ENCODE measurements around the gene TNFRSF25.

The TNFRSF25 gene

DNA sequence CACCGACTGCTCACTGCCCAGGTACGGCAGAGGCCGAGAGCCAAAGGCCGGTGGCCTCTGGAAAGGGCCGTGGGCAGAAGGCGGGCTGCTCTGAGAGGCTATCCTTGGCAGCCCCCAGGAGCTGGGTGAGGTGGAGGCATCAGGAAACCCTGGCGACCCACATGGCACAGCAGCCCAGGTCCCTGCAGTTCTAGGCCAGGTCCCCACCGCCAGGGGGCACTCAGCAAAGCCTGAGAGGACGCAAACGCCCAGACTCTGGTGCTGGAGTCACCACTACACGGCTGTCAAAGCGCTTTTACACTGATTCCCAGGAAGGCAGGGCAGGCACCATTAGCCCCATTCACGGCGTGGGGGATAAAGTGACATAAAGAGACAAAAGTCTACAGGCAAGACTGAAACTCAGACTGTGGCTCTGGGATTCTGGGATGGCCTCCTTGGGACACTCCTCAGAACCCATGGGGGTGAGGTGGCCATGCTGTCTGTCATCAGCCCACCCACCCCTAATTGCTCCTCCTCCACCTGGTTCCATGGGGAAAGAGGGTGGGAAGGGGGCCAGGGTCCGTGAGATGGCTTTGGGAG lies 20.5 kb upstream of the TNFRSF25 start:
- DNase-seq = peak; percentile 85 to 89

GRCh38 chr1:6485168-6486101 lies 19.5 kb upstream of the TNFRSF25 start:
- DNase-seq = no peak

DNA sequence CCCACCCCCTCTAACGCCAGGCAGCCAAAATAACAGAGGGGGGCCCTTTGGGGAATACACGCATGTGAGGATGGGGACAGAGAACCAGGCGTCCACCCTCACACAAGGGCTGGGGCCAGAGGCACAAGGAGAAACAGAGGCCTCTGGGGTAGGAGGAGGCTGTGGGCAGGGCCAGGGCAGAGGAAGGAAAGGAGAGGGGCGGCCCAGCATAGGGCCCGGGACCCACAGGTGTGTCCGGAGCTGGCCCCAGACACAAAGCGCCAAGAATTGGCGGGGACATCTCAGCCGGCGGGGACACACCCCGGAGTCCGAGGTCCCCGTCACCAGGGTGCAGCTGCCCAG lies 18.8 kb upstream of the TNFRSF25 start:
- DNase-seq = no peak

DNA sequence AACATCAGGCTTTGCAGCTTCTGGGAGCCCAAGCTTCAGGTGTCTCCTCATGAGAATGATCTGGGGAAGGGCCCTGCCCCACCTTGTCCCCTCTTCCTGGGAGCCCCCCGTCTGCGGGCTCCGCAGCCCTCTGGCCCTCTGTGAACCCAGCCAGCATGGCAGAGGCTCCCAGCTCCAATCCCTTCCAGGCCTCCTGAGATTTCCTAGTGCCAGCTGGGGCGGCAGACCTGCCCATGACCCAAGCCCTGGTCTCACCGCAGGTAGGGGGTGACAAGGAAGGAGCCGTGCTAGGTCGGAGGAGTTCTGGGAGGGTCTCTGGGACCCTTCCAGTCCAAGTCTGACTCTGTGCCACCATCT lies 17.8 kb upstream of the TNFRSF25 start:
- DNase-seq = no peak

DNA sequence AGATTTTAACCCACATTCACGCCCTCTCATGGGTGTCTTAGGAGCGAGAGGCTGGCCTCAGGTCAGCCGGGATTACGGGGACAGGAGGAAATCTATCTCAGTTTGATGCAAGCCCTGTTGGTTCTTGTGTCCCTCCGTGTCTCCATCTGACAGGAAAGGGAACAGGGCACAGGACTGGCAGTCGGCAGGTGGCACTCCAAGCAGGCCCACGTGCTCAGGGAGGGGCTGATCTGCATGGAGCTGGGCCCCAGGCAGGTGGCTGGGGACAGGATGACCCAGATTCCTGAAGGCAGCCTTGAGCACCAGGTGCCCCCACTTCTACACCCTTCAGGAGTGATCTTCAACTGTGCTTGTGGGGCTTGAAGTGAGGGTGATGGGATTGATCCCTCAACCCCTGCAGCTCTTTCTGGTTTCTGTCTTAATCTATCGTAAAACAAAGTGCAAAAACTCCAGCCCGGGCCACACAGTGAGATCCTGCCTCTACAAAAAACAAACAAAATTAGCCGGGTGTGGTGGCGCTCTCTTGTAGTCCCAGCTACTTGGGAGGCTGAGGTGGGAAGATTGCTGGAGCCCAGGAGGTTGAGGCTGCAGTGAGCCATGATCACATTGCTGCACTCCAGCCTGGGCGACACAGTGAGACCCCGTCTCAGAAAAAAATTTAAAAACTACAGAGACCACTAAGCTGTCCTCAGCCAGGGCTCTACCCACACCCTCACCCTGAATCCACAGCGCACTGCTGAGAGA lies 17.2 kb upstream of the TNFRSF25 start:
- DNase-seq = no peak

- no peak for DNase-seq
These were observed 15.8 kb upstream of the TNFRSF25 start for GRCh38 chr1:6481820-6482219.

- DNase-seq = no peak
These were observed 11.3 kb upstream of the TNFRSF25 start for GRCh38 chr1:6477039-6477820.

GRCh38 chr1:6476483-6476882 lies 10.5 kb upstream of the TNFRSF25 start:
- DNase-seq = no peak

DNA sequence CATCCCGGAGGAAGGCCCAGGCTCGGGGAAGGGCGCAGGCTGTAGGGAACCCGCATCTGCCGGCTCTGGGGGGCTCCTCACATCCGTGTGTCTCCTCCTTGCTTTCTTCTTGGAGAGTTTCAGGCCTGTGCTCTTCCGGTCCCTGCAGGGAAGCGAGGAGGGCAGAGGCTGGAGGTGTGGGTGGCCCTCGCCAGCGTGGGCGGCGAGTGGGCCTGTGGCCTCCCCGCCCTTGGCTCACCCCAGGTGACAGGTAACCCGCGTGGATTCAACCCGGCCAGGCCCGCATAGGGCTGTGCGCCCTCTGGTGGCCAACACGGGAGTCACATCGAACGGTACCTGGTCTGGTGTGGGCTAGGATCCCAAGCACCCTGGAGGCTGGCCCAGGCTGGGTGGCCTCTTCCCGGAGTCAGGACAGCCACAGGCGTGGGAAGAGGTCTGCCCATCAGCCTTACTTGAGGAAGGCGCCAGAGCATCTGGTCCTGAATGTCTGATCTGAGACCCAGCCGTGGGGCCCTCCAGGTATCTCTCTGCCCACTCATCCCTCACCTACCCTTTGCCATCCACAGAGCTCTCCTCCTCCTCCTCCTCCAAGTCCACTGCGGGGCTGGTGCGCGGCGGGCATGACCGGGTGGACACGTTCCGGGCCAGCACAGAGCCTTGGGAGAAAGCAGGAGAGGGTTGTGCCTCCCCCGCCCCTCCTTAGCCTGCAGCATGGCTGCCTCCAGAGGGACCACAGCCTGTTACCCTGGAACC lies 9.6 kb upstream of the TNFRSF25 start:
- peak; percentile 77 to 80 for DNase-seq

DNA sequence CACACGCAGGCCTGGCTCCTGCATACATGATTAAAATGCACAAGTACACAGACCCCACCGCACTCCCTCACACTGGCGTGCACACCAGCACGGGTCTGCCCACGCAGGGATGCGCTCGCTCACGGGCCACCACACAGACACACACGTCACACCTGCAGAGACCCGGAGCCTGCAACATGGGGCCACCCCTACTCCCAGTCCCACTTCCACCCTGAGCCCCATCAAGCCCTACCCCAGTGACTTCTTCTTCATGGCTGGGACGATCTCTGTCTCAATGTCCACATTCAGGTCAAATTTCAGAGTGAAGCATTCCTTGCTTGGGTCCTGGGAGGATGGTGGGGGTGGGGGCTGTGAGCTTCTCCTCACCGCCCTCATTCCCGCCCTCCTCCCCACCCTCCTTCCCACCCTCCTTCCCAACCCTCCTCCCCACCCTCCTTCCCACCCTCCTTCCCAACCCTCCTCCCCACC lies 8.9 kb upstream of the TNFRSF25 start:
- no peak for DNase-seq

- DNase-seq = no peak
These were observed 8.2 kb upstream of the TNFRSF25 start for GRCh38 chr1:6473974-6474814.

GRCh38 chr1:6473156-6473555 lies 7.2 kb upstream of the TNFRSF25 start:
- DNase-seq = no peak

GRCh38 chr1:6472391-6472790 lies 6.4 kb upstream of the TNFRSF25 start:
- DNase-seq = no peak

- no peak for DNase-seq
These were observed 6.0 kb upstream of the TNFRSF25 start for GRCh38 chr1:6471970-6472368.

- DNase-seq = no peak
These were observed 5.4 kb upstream of the TNFRSF25 start for GRCh38 chr1:6471086-6471969.

- no peak for DNase-seq
These were observed 4.4 kb upstream of the TNFRSF25 start for GRCh38 chr1:6470132-6471085.

DNA sequence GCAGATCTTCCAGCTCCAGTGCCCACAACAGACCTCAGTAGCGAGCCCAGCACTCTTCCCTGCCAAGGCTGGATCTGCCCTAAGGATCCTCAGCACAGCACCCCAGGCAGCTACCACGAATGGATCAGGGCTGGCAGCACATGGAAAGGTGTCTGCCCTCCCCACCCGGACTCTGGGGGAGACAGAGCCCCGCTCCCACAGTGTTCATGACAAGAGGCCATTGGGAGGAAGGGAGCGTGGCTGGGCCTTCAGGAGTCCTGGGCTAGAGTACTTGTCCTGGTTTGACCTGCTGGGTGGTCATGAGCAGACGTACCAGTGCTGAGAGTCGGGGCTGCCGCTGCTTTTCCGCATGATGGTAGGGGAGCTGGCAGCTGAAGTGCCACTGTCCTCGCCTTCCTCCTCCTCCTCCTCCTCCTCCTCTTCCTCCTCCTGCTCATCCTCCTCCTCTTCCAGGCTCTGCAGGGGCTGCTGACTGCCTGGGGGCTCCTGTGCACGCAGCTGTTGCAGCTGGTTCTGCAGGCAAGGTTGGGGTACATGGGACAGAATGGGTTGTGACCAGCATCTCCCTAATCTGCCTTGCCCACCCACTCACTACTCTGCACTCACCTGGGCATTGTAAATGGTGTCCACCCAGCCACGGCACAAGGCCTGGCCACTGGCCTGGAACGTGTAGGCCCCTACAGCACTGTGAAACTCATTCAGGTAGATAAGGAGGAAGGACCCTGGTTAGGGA lies 2.9 kb upstream of the TNFRSF25 start:
- no peak for DNase-seq

All from stimulated activated CD4-positive, alpha-beta T cell treated with anti-CD3 and anti-CD28 coated beads, Interleukin-2, amount 100 ng/mL, for 48 hours (primary cell).